Stimulated activated CD4-positive, alpha-beta T cell treated with anti-CD3 and anti-CD28 coated beads, TNF-alpha, amount 100 ng/mL, for 1 hour (primary cell): ENCODE data around the gene ACOX3.
"Not testable (repeated sequence)": the region's sequence is repeated elsewhere in the genome, so short reads cannot be mapped to it uniquely, and the experiment has no call there.

ENCODE experiments used
- DNase-seq, 3 donors: peaks; one replicate each; pipeline ENCODE4 v3.0.0-alpha.2; 2020; ENCODE audit warnings: low read depth in 3 of 3, low spot score in 1 of 3

The ACOX3 gene

DNA sequence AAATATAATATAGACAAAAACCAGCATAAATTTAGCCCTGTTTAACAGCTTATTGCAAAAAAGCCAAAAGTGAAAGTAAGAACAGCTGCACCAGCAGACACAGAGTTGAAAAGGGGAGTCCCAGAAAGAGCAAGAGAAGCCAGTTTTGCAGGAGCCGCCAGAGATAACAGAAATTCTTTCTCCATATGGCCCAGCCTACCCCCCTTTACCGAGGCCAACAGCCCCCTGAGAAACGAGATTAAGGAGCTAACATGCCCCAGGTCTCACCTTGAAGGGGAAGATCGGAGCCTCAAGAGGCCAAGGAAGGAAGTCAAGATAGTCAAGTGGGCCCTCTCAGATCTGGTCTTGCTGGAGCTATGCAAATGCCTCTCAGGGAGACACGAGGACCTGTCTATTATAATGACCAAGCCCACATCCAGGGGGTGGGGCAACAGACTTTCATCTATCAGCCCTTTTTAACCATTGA, 4.8 kb downstream of the ACOX3 start:
- DNase-seq = no peak

DNA sequence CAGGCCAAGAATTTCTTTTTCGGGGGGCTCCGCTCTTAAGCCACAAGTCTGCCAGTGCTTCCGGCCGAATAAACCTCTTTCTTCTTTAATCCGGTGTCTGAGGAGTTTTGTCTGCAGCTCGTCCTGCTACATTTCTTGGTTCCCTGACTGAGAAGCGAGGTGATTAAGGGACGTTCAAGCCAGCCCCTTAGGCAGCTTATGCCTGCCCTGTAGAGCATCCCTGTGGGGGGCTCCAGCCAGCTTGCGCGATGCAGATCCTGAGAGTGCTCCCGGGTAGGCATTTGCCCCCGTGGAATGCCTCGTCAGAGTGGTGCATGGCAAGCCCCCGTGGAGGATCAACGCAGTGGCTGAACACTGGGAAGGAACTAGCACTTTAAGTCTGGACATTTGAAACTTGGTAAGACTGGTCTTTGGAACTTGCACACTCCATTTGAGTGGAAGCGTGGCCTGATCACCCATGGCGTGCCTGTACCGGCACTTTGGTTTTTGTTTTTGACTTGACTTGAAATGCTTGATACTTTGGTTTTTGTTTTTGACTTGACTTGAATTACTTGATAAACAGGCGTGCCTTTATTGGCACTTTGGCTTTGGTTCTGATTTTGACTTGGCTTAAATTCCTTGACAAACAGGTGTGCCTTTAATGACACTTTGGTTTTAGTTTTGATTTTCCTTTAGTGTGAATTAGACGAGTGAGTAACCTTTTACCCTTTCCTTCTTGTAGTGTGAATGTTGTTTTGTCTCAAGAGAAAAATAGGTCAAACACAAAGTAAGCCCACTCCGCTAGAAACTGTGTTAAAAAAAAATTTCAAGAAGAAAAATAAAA, 6.1 kb downstream of the ACOX3 start:
- DNase-seq = no peak

DNA sequence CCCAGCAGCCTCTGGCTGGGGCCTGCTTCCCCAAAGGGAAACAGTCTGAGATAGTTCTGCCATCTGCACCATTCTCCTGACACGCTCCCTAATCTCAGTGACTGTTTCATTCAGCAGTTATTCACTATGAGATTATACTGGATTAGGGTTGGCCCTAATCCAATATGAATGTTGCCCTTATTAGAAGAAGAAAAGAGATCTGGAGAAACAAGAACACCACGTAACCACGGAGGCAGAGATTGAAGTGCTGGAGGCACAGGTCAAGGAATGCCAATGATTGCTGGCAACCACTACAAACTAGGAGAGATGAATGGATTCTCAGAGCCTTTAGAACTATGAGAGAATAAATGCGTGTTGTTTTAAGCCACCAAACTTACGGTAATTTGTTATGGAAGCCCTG, 7.4 kb downstream of the ACOX3 start:
- DNase-seq = no peak

DNA sequence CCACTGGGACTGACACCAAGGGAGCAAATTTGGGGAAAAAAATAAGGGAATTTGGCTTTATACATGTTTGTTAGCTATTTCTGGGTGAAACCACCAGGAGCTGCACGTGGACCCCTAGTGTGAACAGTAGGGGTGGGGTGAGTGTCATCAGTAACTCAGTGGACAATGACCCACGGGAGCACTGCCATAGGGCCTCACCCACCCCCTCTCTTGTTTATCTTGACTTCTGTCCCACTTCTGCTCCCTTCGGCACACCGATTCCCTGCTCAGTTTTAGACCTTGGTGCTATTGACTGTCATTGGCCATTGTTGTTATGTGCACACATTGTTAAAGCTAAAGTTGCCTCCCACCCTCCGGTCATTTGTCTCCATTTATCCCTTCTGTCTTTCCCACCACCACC, 9.0 kb downstream of the ACOX3 start:
- DNase-seq = no peak

DNA sequence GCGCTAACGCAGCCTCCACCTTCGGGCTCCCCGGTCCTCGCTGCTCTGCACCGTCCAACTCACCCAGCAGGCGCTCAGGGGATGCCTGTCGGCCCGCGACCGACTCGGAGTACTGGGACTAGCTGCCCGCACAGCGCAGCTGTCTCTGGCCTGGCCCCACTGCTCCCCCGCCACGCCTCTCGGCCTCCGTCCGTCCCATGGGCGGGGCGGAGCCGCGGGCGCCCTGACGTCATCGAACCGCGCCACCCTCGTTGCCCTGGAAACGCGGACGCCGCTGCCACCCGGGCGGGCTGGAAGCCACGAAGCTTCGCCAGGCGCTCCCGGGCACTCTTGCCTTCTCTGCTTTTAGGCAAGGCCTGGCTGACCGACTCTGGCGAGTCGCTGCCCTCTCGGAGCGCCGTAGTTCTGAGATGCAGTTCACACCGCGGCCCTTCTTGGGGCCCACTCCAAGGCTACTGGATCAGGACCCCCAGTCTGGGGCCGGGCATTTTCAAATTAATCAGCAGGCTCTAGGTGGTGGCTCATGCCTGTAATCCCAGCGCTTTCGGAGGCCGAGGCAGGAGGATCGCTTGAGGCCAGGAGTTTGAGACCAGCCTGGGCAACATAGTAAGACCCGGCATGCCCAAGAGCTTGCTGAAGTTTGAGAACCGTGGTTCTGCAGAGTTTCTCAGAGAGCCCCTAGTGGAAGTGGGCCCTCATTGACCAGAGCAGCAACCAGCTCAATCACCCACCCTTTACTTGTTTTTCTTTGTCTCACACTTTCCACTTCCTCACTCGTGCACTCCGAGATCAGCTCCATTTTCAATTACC, 12.0 kb downstream of the ACOX3 start:
- DNase-seq = peak; percentile 67 to 97 (median 90)

DNA sequence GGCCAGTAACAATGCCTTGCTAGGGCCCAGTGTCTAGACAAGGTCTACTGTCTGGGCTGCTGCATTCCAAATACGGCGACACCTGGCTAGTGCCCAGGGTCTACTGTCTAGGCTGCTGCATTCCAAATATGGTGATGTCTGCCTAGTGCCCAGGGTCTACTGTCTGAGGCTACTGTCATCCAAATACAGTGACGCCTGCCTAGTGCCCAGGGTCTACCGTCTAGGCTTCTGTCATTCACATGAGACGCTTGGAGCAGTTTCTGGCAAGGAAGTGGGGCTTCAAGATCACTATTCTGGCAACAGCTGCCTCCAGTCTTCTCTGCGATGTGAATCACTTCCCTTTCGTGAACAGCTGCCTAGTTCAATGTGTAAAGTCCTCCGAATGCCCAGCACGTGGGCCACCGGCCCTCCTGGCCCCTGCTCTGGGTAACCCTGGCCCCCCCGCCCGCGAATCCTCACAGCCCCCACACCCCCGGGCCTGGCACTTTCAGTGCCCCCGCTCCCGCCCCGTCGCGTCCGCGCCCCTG, 12.7 kb downstream of the ACOX3 start:
- DNase-seq = no peak

DNA sequence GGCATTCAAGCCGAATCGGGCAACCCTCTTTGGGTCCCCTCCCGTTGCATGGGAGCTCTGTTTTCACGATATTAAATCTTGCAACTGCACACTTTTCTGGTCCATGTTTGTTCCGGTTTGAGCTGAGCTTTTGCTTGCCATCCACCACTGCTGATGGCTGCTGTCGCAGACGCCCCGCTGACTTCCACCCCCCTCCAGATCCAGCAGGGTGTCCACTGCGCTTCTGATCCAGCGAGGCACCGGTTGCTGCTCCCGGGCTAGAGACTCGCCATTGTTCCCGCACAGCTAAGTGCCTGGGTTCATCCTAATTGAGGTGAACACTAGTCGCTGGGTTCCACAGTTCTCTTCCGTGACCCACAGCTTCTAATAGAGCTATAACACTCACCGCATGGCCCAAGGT, 13.3 kb downstream of the ACOX3 start:
- no peak for DNase-seq

DNA sequence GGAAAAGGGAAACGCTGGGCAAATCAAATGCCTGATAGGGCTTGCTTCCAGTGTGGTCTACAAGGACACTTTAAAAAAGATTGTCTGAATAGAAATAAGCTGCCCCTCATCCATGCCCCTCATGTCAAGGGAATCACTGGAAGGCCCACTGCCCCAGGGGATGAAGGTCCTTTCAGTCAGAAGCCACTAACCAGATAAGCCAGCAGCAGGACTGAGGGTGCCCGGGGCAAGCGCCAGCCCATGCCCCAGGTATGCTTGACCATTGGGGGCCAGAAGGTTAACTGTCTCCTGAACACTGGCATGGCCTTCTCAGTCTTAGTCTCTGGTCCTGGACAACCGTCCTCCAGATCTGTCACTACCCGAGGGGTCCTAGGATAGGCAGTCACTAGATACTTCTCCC, 17.7 kb downstream of the ACOX3 start:
- DNase-seq = no peak

DNA sequence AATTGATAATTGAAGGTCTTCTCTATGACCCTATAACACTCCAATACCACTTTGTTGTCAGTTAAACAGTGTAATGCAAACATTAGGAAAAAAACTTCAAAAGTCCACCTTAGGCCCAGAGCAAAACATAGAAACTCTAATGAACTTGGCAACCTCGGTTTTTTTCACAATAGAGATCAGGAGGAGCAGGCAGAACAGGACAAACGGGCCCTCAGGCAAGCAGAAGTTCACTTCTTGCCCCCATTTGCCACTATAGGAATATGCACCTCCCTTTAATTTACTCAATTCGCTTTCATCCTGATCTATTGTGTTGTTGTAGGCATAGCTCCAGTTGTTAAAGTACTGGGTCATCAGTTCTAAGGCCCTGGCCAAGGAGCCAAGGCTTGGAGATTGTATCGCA, 18.2 kb downstream of the ACOX3 start:
- DNase-seq = no peak

DNA sequence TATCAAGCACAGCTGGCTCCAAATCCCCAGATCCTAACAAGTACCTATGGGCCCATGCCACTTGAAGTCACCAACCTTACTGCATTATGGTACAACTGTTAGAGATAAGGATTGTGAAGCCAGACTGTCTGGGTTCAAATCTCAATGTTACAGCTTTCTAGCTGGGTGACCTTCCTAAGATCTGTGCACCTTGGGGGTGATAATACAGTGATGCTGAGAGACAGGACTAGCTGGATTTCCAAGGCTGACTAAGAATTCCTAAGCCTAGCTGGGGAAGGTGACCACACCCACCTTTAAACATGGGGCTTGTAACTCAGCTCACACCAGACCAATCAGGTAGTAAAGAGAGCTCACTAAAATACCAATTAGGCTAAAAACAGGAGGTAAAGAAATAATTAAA, 20.4 kb downstream of the ACOX3 start:
- DNase-seq = not testable (repeated sequence)

DNA sequence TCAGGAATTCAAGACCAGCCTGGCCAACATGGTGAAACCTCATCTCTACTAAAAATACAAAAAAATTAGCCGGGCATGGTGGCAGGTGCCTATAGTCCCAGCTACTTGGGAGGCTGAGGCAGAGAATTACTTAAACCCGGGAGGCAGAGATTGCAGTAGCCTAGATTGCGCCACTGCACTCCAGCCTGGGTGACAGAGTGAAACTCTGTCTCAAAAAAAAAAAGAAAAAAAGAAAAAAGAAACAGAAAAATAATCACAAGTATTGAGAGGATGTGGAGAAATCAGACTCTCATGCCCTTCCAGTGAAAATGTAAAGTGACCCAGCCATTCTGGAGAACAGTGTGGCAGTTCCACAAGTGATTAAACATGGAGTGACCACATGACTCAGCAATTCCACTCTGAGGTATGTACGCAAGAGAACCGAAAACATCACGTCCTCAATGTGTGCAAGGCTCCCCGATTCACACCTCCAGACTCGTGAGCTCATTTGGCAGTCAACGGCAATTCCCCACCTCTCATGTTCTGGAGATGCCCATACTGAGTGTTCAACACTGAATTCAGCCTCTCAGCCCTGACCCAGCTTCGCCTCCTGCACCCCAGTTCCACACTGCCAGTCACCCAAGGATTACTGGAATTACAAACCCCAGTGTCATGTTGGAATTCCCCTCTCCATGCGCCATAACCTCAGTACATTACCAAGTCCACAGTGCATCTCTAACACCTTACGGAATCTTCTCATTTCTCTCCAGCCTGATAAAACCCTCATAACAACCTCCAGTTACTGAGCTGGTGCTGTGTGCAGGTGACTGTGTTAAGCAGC, 21.1 kb downstream of the ACOX3 start:
- no peak for DNase-seq

DNA sequence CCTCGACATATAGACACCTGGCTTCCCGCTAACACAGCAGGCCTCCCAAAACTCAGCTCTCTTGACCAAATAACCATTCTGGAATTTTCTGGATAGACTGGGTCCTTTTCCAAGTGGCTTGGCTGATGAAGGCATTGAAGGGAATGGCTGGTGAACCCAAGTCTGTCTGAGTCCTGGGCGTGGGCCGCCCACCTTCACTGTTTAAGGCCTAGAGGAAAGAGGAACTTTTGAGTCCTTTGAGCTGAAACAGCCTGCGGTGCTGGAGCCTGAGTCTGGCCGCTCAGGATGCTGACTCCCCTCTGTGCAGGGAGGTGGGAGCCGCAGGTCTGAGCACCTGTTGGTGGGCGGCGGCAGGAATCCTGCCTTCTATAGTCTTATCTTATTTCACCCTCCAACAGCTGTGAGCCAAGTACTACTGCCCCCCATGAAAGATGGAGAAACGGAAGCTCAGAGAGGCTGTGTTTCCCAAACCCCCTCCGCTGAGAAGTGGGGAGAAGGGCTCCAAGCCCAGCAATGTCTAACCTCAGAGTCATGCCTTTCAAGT, 23.4 kb downstream of the ACOX3 start:
- no peak for DNase-seq

DNA sequence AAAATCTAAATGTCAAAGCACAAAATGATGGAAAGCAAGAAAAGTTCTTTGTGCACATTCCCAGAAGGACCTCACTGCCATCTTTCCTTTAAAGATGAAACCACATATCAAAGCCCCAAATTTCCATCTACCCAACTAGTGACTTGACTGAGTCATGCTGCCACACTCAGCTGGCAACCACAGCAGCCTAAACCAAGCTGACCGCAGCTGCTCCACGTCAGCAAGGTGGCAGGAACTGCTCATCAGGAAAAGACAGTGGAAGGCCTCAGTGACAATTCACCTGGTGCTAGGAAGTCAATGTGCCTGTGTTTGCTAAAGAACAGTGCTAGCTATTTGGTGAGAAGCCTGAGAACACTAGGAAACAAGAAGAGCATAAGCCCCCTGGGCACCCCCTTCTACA, 26.1 kb downstream of the ACOX3 start:
- DNase-seq = no peak

DNA sequence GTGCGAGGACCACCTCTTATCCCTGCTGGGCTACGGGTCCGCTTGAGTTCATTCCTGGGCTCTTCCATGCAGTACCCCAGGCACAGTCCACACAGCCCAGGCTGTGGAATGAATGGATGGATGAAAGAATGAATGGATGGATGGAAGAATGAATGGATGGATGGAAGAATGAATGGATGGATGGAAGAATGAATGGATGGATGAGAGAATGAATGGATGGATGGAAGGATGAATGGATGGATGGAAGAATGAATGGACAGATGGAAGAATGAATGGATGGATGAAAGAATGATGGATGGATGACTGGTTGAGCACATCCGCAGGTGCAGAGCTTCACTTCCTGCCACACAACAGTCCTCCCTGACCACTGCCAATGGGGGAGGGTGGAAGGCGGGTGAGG, 28.2 kb downstream of the ACOX3 start:
- no peak for DNase-seq

DNA sequence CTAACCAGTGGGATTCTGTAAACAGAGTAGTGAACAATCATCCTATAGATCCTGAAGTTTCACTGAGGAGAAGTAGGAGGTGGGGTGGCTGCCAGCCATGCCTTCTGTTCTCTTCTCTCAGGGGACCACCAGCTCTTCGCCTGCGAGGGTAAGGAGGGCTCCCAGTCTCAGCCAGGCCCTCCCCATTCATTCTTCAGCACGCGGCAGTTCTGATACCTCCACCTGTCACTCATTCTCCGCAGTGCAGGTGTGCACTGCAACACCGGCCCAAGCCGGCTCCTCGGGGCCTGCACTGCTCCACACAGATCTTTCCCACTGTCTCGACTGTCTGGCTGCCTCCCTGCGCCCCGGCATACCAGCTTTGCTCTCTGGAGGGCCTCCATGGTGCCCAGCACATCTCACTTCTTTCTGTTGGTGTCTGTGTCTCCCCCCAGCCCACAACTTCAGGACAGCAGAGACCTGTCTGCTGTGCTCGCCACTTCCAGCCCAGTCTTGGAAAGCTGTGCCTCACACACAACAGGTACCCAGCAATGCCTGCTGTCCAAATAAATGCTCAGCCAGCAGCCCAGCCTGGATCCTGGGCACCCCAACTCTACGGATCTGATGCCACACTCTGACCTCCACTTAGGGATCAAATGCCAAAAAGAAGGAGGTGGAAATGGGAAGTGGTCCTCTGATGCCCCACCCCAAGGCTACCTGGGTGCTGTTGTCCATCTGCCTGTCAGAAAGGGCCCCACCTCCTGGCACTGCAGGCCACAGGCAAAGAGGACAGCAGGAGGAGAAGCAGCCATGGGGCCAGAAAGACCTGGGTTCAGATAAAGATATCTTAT, 29.0 kb downstream of the ACOX3 start:
- no peak for DNase-seq

DNA sequence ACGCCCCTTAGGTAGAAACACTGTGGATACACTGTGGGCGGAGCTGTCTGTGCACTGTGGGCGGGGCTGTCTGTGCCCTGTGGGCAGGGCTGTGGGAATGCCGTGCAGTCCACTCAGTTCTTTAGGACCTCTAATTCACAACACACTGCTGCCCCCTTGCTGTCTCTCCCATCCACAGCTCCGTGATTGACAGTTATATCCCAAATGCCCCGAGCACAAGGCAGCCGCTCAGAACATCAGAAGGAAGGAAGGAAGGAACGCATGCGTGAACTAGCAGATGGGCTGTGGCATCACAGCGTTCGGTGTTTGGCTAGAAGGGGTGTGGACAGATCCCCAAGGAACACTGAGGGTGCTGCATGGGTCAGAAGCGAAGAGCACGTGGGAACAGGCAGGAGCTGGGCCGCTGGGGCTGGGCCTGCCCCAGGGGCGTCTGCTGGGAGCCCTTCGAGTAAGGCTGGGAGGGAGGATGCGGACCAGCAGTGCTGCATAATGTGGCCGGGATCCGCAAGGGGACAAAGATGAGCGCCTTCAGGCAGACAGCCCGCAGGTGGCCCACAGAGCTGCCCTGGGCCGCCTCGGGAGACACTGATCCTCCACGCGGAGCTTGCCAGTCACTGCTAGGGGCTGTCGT, 29.8 kb downstream of the ACOX3 start:
- DNase-seq = no peak

DNA sequence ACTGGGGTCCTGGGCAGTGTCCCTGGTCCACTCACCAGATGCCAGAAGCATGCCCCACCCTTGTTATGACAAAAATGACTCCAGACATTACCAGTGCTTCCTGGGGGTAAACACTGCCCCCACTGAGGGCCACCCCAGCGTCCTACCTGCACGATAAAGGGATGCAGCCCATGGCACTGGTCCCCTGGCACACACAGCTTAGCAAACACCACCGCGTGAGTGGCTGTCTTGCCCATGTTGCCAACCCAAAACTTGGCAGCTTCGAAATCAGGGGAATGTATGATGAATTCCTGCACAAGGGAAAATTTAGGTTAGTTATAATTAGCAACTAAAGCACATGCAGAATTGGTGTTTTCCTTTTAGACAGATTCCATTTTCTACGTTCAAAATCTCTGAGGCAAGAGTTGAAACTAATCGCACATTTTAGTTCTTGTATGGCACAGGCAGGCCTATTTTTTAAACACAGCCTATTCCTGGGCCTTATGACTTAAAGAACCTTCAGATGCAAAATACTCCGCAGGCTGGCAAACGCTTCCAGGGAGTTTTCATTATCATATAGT, 30.4 kb downstream of the ACOX3 start:
- DNase-seq = no peak

DNA sequence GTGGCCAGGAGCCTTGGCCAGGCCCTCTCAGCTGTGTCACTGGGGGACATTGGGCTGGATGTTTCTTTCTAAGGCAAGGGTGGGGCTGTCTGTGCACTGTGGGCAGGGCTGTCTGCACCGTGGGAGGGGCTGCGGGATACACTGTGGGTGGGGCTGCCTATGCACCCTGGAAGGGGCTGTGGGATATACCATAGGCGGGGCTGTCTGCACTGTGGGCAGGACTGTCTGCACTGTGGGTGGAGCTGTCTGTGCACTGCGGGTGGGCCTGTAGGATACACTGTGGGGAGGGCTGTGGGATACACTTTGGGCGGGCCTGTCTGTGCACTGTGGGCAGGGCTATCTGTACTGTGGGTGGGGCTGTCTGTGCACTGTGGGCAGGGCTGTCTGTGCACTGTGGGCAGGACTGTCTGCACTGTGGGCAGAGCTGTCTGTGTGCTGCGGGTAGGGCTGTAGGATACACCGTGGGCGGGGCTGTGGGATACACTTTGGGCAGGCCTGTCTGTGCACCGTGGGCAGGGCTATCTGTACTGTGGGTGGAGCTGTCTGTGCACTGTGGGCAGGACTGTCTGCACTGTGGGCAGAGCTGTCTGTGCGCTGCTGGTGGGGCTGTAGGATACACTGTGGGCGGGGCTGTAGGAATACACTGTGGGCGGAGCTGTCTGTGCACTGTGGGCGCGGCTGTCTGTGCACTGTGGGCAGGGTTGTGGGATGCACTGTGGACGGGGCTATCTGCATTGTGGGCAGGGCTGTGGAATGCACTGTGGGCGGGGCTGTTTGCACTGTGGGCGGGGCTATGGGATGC, 31.1 kb downstream of the ACOX3 start:
- peak in 1 of 3 donors; percentile 34 for DNase-seq

DNA sequence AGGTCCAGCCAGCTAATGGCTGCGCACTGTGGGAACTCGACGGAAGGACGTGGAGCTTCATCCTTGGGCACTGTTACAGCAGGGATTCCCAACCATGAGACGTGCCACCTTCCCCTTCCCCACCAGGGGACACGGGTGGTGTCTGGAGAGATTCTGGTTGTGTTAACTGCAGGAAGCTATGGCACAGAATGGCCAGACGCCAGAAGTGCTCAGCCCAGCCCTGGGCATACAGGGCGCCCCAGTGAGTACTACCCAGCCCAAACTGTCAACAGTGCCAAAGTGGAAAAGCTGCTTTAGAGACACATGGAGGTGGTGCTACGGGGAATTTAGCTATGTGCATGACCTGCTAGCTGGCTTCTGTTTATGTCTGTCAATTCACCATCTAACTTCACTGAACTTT, 32.8 kb downstream of the ACOX3 start:
- no peak for DNase-seq
